ENCODE results near the gene CPXM2.

DNA sequence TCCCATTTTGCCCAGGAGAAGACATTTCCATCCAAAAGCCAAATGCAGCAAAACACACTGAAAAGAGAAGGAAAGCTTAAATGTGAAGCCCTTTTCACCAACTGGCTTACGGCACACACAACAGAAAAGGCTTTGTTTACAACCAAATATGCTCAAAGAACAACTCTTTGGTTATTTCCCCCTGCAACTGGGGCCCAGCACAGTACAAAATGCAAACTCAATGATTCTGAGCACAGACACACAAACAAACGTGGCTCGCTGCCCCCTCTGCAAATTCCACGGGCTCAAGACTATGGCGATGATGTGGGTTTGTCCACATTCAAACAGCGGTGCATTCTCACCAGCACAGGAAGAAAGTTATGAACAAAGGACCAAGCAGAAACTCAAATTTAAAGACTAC lies 5.3 kb downstream of the CPXM2 start:
- TF ChIP-seq, protein P1, sequence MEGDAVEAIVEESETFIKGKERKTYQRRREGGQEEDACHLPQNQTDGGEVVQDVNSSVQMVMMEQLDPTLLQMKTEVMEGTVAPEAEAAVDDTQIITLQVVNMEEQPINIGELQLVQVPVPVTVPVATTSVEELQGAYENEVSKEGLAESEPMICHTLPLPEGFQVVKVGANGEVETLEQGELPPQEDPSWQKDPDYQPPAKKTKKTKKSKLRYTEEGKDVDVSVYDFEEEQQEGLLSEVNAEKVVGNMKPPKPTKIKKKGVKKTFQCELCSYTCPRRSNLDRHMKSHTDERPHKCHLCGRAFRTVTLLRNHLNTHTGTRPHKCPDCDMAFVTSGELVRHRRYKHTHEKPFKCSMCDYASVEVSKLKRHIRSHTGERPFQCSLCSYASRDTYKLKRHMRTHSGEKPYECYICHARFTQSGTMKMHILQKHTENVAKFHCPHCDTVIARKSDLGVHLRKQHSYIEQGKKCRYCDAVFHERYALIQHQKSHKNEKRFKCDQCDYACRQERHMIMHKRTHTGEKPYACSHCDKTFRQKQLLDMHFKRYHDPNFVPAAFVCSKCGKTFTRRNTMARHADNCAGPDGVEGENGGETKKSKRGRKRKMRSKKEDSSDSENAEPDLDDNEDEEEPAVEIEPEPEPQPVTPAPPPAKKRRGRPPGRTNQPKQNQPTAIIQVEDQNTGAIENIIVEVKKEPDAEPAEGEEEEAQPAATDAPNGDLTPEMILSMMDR (conservative IDR thresholded peaks at IDR 0.05 in 1 of 2, IDR thresholded peaks at IDR 0.05 in 1 of 2; ENCODE audit: low read depth in 1 of 2, low read length in 2 of 2): no peak
- TF ChIP-seq EZH2 (IDR thresholded peaks at IDR 0.05; ENCODE audit: low read length, missing control alignments): no peak
